HepG2 (cell line): ENCODE data around the gene AP2S1. TPM values are rescaled to one million over a fixed set of nuclear protein-coding genes. Genes with fewer than 3 reads are reported as not detected.

ENCODE experiments used
- ATAC-seq: fragments of 200-7000 bp; cut with Tn5 transposase; 3 replicates; pipeline ENCODE4 v1.9.1; 2020; ENCODE audit warnings: mild to moderate bottlenecking, moderate library complexity
- BruUV-seq: library from RNA; stranded (reverse); fragments of 400-500 nt; replicated peaks from 2 replicates; lab custom pipeline; 2021; lab: Mats Ljungman, UMichigan
- CTCF ChIA-PET: fragments of 300-600 bp; formaldehyde crosslinking; extraction: SDS; loops from one replicate; lab custom pipeline; 2021; ENCODE audit warnings: low total read pairs, inconsistent platforms, low intra/inter-chr PET ratio; lab: Yijun Ruan, JAX
- POLR2A ChIA-PET: fragments of 350-600 bp; sonication (Branson Sonifier 250); formaldehyde crosslinking; loops from one replicate; lab custom pipeline; 2020; ENCODE audit warnings: antibody characterized with exemption, inconsistent platforms; lab: Yijun Ruan, JAX
- DNase-seq: peaks from one replicate; pipeline ENCODE4 v3.0.0-alpha.2; 2015; ENCODE audit warnings: low spot score
- FAIRE-seq: peaks from 3 replicates; lab custom pipeline; 2011; peaks lifted over from hg19 to GRCh38; lab: Jason Lieb, UNC
- H2AFZ ChIP-seq: one replicate; pipeline ENCODE4 v1.6.1; 2011; ENCODE audit warnings: low read length, inconsistent platforms
- H3K27ac ChIP-seq: fragments of 300-600 bp; 3 replicates; pipeline ENCODE4 v1.8.0; 2011; ENCODE audit warnings: mixed run types, mild to moderate bottlenecking, mixed read lengths, low read length, inconsistent platforms; ENCODE audit not compliant: insufficient read depth; ENCODE audit errors: extremely low read length
- H3K27me3 ChIP-seq, 2 experiments: fragments of 200-600 bp in 1 of 2; 2 replicates in 1 of 2; 3 replicates in 1 of 2; pipeline versions ENCODE4 v1.6.0 to v1.8.0; 2011; ENCODE audit warnings: low read length in 2 of 2, mild to moderate bottlenecking in 2 of 2, moderate library complexity in 2 of 2, inconsistent platforms in 1 of 2; ENCODE audit not compliant: insufficient read depth in 2 of 2, control insufficient read depth in 1 of 2
- H3K36me3 ChIP-seq, 2 experiments: fragments of 200-600 bp in 1 of 2; replicated peaks in 1 of 2; 2 replicates in 1 of 2; 3 replicates in 1 of 2; pipeline versions ENCODE4 v1.5.1 to v1.8.0; 2011; ENCODE audit warnings: low read length in 2 of 2, inconsistent platforms in 1 of 2; ENCODE audit not compliant: insufficient read depth in 2 of 2, control insufficient read depth in 1 of 2
- H3K4me1 ChIP-seq: 2 replicates; pipeline ENCODE4 v1.5.1; 2012; ENCODE audit warnings: low read length, inconsistent platforms; ENCODE audit not compliant: insufficient read depth
- H3K4me2 ChIP-seq: 2 replicates; pipeline ENCODE4 v1.6.0; 2011; ENCODE audit warnings: low read depth, low read length, inconsistent platforms
- H3K4me3 ChIP-seq, 3 experiments: fragments of 200-600 bp in 1 of 3; sonication (generic), shearing (Covaris generic) in 1 of 3; replicated peaks in 1 of 3; 2 replicates each; pipeline ENCODE4 v1.5.1; 2011 to 2016; ENCODE audit warnings: low read length in 3 of 3, inconsistent platforms in 2 of 3, low read depth in 2 of 3, mild to moderate bottlenecking in 2 of 3, control low read depth in 1 of 3, mixed read lengths in 1 of 3; ENCODE audit not compliant: insufficient read depth in 1 of 3
- H3K79me2 ChIP-seq: one replicate; pipeline ENCODE4 v1.6.1; 2011; ENCODE audit warnings: low read length, inconsistent platforms; ENCODE audit not compliant: insufficient read depth
- H3K9ac ChIP-seq: 2 replicates; pipeline ENCODE4 v1.6.0; 2011; ENCODE audit warnings: mild to moderate bottlenecking, low read depth, low read length, inconsistent platforms; ENCODE audit not compliant: insufficient read depth
- H3K9me3 ChIP-seq: 2 replicates; pipeline ENCODE4 v1.5.1; 2012; ENCODE audit warnings: mild to moderate bottlenecking, low read length
- H4K20me1 ChIP-seq: 2 replicates; pipeline ENCODE4 v1.6.0; 2011; ENCODE audit warnings: inconsistent platforms, mild to moderate bottlenecking, low read length, moderate library complexity; ENCODE audit not compliant: insufficient read depth
- GATA4 ChIP-seq: sonication (generic); IDR thresholded peaks from 2 replicates; pipeline ENCODE4 v1.6.1; 2016; ENCODE audit warnings: antibody characterized with exemption, low read depth, borderline replicate concordance
- KDM6A ChIP-seq: IDR thresholded peaks from 2 replicates; pipeline ENCODE4 v1.6.1; 2016; ENCODE audit warnings: low read depth
- MAFG ChIP-seq: sonication (generic); formaldehyde crosslinking; IDR thresholded peaks from 2 replicates; pipeline ENCODE4 v1.5.1; 2020; ENCODE audit warnings: mild to moderate bottlenecking, missing genetic modification reagents
- STAT6 ChIP-seq: sonication (generic); formaldehyde crosslinking; IDR thresholded peaks from 2 replicates; pipeline ENCODE4 v1.4.0; 2020; ENCODE audit warnings: missing genetic modification reagents, mild to moderate bottlenecking, borderline replicate concordance
- TBL1XR1 ChIP-seq: fragments of 150-350 bp; IDR thresholded peaks from 2 replicates; pipeline ENCODE4 v1.6.1; 2014; ENCODE audit warnings: borderline replicate concordance, low read length; ENCODE audit not compliant: partially characterized antibody
- TBX2 ChIP-seq: sonication (generic); formaldehyde crosslinking; IDR thresholded peaks from 2 replicates; pipeline ENCODE4 v1.5.0; 2020; ENCODE audit warnings: missing genetic modification reagents, mild to moderate bottlenecking, borderline replicate concordance
- TFDP2 ChIP-seq: sonication (generic); formaldehyde crosslinking; IDR thresholded peaks from 2 replicates; pipeline ENCODE4 v1.4.0; 2020; ENCODE audit warnings: missing genetic modification reagents
- ZNF24 ChIP-seq: fragments of 450-650 bp; IDR thresholded peaks from 2 replicates; pipeline ENCODE4 v1.6.1; 2017; ENCODE audit warnings: antibody characterized with exemption, mild to moderate bottlenecking
- ZNF432 ChIP-seq: sonication (generic); formaldehyde crosslinking; IDR thresholded peaks from 2 replicates; pipeline ENCODE4 v1.5.0; 2020; ENCODE audit warnings: missing genetic modification reagents, mild to moderate bottlenecking, borderline replicate concordance
- ZSCAN9 ChIP-seq: IDR thresholded peaks from 2 replicates; pipeline ENCODE4 v1.6.1; 2016; ENCODE audit warnings: borderline replicate concordance
- WGBS: methylation state at CpG from one replicate; pipeline ENCODE4 v1.1.6; 2017; ENCODE audit warnings: low lambda C conversion rate; 5-methylcytosine and 5-hydroxymethylcytosine counted together
- in situ Hi-C: cut with HindIII; loops from 2 replicates; pipeline ENCODE4 v1.10.0; 2017; ENCODE audit warnings: low pct_unique_long_range_greater_than_20kb; ENCODE audit not compliant: extremely low pct_ligation_motif_present
- intact Hi-C: fragments of 100-400 bp; cut with micrococcal nuclease; formaldehyde crosslinking; loops from one replicate; pipeline ENCODE4 v1.10.0; 2022; ENCODE audit not compliant: unreplicated experiment
- polyA plus RNA-seq, 8 experiments: library from polyadenylated mRNA; depleted of rRNA in 3 of 8; stranded (reverse) in 7 of 8; unstranded in 1 of 8; fragments of >200 nt; fragmentation: Illumina TruSeq in 4 of 8; extraction: Trizol in 4 of 8; gene quantifications; 2 replicates each; pipeline versions ENCODE4 v1.2.1 to v1.2.3, GENCODE V29; 2011 to 2016; ENCODE audit warnings: low read depth in 4 of 8, missing spikeins in 1 of 8, mixed read lengths in 1 of 8; ENCODE audit not compliant: insufficient read depth in 1 of 8
- total RNA-seq, 5 experiments: library from RNA; depleted of rRNA; stranded (reverse); fragments of >200 nt; fragmentation: Illumina TruSeq; extraction: Trizol; gene quantifications; 2 replicates each; pipeline ENCODE4 v1.2.3, GENCODE V29; 2016; ENCODE audit warnings: low read depth in 1 of 5
- TF ChIP-seq, protein P1 (sequence below): IDR thresholded peaks from 2 replicates; pipeline ENCODE4 v1.6.1; 2016
- TF ChIP-seq, protein P2 (sequence below): sonication (generic); formaldehyde crosslinking; IDR thresholded peaks from 2 replicates; pipeline ENCODE4 v1.5.1; 2020; ENCODE audit warnings: mild to moderate bottlenecking, moderate library complexity, missing genetic modification reagents

The AP2S1 gene
- total and polyA plus RNA-seq, 2 of the 13 experiments (the other 11 are each of a cell fraction or from before 2014, with no cell fraction given) = 45.2 to 86.1 TPM

DNA sequence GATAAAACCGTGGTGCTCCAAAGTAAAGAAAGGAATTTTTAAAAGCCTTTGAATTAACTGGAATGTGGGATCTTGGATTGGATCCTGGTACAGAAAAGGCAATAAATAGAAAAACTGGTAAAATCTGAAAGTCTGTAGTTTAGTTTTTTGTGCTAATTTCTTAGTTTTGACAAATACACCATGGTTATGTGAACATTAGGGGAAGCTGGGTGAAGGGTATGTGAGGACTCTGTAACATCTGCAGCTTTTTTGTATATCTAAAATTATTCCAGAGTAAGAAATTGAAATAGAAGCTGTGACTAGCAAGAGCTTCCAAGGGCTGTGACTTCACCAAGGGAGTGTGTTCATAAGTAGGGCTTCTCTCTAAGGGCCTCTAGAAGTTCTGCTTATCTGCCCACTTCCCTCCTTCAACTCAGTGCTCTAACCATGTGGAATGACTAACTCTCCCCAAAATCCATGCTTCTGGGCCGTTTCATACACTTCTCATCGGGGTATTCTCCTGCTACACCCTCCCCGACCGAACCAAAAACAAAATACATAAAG, 36.7 kb upstream of the AP2S1 start:
- no TSS peak for BruUV-seq
- TF ChIP-seq, protein P1, sequence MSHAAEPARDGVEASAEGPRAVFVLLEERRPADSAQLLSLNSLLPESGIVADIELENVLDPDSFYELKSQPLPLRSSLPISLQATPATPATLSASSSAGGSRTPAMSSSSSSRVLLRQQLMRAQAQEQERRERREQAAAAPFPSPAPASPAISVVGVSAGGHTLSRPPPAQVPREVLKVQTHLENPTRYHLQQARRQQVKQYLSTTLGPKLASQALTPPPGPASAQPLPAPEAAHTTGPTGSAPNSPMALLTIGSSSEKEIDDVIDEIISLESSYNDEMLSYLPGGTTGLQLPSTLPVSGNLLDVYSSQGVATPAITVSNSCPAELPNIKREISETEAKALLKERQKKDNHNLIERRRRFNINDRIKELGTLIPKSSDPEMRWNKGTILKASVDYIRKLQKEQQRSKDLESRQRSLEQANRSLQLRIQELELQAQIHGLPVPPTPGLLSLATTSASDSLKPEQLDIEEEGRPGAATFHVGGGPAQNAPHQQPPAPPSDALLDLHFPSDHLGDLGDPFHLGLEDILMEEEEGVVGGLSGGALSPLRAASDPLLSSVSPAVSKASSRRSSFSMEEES (CRISPR knock-in tag) = no peak
- TF ChIP-seq ZNF432 = no peak
- no peak for TF ChIP-seq STAT6
- TF ChIP-seq TBX2 (CRISPR knock-in tag) = no peak
- TF ChIP-seq, protein P2, sequence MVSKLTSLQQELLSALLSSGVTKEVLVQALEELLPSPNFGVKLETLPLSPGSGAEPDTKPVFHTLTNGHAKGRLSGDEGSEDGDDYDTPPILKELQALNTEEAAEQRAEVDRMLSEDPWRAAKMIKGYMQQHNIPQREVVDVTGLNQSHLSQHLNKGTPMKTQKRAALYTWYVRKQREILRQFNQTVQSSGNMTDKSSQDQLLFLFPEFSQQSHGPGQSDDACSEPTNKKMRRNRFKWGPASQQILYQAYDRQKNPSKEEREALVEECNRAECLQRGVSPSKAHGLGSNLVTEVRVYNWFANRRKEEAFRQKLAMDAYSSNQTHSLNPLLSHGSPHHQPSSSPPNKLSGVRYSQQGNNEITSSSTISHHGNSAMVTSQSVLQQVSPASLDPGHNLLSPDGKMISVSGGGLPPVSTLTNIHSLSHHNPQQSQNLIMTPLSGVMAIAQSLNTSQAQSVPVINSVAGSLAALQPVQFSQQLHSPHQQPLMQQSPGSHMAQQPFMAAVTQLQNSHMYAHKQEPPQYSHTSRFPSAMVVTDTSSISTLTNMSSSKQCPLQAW (CRISPR knock-in tag) = no peak
- TF ChIP-seq TBL1XR1 = no peak
- TF ChIP-seq ZSCAN9 (CRISPR knock-in tag) = no peak
- TF ChIP-seq GATA4 = no peak
- TF ChIP-seq ZNF24 = no peak
- TF ChIP-seq KDM6A = no peak
- no peak for TF ChIP-seq MAFG (CRISPR knock-in tag)
- no peak for TF ChIP-seq TFDP2 (CRISPR knock-in tag)
- Histone ChIP-seq H3K36me3 (0 out of 5 replicates have a peak, but pooled peaks cover 0 to 3% of the 10 kb centered on the region in 2 experiments), H3K79me2 (peaks cover 85% of the 10 kb centered on the region), H3K27ac (no peak overlapping the region), H3K27me3 (no peaks in the 10 kb centered on the region), H3K4me3 (no peak overlapping the region), H4K20me1 (no peaks in the 10 kb centered on the region; the same call in 1 of the 2 replicates), H2AFZ (no peak overlapping the region), H3K4me2 (no peak overlapping the region), H3K9ac (no peak overlapping the region), H3K4me1 (peaks cover 64% of the 10 kb centered on the region), H3K9me3 (no peaks in the 10 kb centered on the region)
- ChIA-PET CTCF (no interaction called here), POLR2A (no interaction called here)
- WGBS = 96% methylated on average over 5 of the region's 5 CpGs
- FAIRE-seq (no peak), ATAC-seq (no peak), DNase-seq (no peak)
- intact Hi-C loops (no loop called here), in situ Hi-C loops (no loop called here)
